Measurements from ENCODE around the gene GRM1. TPM values are rescaled to one million over a fixed set of nuclear protein-coding genes. Genes with fewer than 3 reads are reported as not detected.
A peak's percentile ranks its signal among the peaks of the same experiment; 100 is the strongest.

The GRM1 gene
- total RNA-seq, 1 donor from 2014 or later, result 0.79 TPM

DNA sequence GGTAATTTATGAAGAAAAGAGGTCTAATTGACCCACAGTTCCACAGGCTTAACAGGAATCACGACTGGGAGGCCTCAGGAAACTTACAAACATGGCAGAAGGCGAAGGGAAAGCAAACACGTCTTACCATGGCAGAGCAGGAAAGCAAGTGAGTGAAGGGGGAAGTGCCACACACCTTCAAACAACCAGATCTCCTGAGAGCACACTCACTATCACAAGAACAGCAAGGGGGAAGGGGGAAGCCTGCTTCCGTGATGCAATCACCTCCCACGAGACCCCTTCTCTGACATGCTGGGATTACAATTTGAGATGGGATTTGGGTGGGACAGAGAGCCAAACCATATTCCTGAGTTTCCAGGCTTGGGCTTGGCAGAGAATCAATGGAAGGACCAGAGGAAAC lies 390.7 kb downstream of the GRM1 start:
- H3K27me3 ChIP-seq, result no peaks in the 10 kb centered on the region
- H3K4me1 ChIP-seq, result peaks cover 15% of the 10 kb centered on the region
- no peaks in the 10 kb centered on the region for H4K20me1 ChIP-seq (ENCODE audit: low read depth)
- TF ChIP-seq, protein P1, sequence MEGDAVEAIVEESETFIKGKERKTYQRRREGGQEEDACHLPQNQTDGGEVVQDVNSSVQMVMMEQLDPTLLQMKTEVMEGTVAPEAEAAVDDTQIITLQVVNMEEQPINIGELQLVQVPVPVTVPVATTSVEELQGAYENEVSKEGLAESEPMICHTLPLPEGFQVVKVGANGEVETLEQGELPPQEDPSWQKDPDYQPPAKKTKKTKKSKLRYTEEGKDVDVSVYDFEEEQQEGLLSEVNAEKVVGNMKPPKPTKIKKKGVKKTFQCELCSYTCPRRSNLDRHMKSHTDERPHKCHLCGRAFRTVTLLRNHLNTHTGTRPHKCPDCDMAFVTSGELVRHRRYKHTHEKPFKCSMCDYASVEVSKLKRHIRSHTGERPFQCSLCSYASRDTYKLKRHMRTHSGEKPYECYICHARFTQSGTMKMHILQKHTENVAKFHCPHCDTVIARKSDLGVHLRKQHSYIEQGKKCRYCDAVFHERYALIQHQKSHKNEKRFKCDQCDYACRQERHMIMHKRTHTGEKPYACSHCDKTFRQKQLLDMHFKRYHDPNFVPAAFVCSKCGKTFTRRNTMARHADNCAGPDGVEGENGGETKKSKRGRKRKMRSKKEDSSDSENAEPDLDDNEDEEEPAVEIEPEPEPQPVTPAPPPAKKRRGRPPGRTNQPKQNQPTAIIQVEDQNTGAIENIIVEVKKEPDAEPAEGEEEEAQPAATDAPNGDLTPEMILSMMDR (IDR thresholded peaks at IDR 0.05), result no peak
- no peak for TF ChIP-seq EZH2 (IDR thresholded peaks at IDR 0.05)
- no peak for TF ChIP-seq EZH2phosphoT487 (IDR thresholded peaks at IDR 0.05)
- H3K4me2 ChIP-seq, result no peak overlapping the region
- no peaks in the 10 kb centered on the region for H3K79me2 ChIP-seq (ENCODE audit: low read depth)
- H3K9me3 ChIP-seq (ENCODE audit: low read depth), result no peaks in the 10 kb centered on the region
- H3K36me3 ChIP-seq, result no peaks in the 10 kb centered on the region
- H3K9ac ChIP-seq, result no peak overlapping the region
- no peak overlapping the region for H3K27ac Mint-ChIP-seq
- H3K4me1 Mint-ChIP-seq, result peaks cover 23% of the 10 kb centered on the region
- peaks cover 2% of the 10 kb centered on the region for H3K36me3 Mint-ChIP-seq
- peak overlapping the region; percentile 29 for H2AFZ ChIP-seq (replicated peaks)
- H3K9me3 Mint-ChIP-seq, result peaks cover 7% of the 10 kb centered on the region
- H3F3A ChIP-seq (ENCODE audit: low read depth), result no peaks in the 10 kb centered on the region
- H3K27me3 Mint-ChIP-seq (ENCODE audit: insufficient read depth, low read depth), result no peaks in the 10 kb centered on the region
- no peak for DNase-seq (ENCODE audit: low spot score)
- no peak overlapping the region for H3K4me3 Mint-ChIP-seq
- no peak overlapping the region for H3K4me3 ChIP-seq
- H3K27ac ChIP-seq, result no peak overlapping the region

DNA sequence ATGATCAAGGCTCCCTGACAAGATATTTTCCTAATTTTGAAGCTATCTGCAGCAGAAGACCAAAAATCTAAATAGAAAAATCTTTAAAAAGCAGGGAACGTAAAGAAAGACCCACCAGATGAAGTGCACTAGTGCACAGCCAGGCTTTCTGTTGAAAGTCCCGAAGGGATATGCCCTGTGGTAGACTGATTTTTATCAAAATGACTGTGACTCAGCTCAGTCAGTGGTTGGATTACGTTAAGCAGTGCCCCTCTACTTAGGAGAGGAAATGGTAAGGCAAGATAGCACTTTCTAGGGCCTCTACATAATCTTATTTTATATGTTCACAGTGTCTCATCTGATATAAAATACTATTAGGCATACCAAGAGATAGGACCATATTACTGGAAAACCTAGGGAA lies 391.4 kb downstream of the GRM1 start:
- no peaks in the 10 kb centered on the region for H3K27me3 ChIP-seq
- no peaks in the 10 kb centered on the region for H3K36me3 ChIP-seq
- H3K9ac ChIP-seq, result no peak overlapping the region
- no peak overlapping the region for H3K27ac Mint-ChIP-seq
- no peaks in the 10 kb centered on the region for H3K9me3 ChIP-seq (ENCODE audit: low read depth)
- no peak overlapping the region for H3K4me2 ChIP-seq
- H3K4me3 Mint-ChIP-seq, result no peak overlapping the region
- peaks cover 7% of the 10 kb centered on the region for H3K9me3 Mint-ChIP-seq
- no peak overlapping the region for H3K4me3 ChIP-seq
- no peaks in the 10 kb centered on the region for H3F3A ChIP-seq (ENCODE audit: low read depth)
- H3K27me3 Mint-ChIP-seq (ENCODE audit: insufficient read depth, low read depth), result no peaks in the 10 kb centered on the region
- H4K20me1 ChIP-seq (ENCODE audit: low read depth), result no peaks in the 10 kb centered on the region
- H3K27ac ChIP-seq, result no peak overlapping the region
- TF ChIP-seq, protein P1 (IDR thresholded peaks at IDR 0.05), result no peak
- no peak for TF ChIP-seq EZH2phosphoT487 (IDR thresholded peaks at IDR 0.05)
- TF ChIP-seq EZH2 (IDR thresholded peaks at IDR 0.05), result no peak
- peaks cover 15% of the 10 kb centered on the region for H3K4me1 ChIP-seq
- H2AFZ ChIP-seq (replicated peaks), result no peak overlapping the region
- H3K79me2 ChIP-seq (ENCODE audit: low read depth), result no peaks in the 10 kb centered on the region
- peaks cover 23% of the 10 kb centered on the region for H3K4me1 Mint-ChIP-seq
- no peak for DNase-seq (ENCODE audit: low spot score)
- peaks cover 2% of the 10 kb centered on the region for H3K36me3 Mint-ChIP-seq

GRCh38 chr6:146422789-146423375 lies 394.0 kb downstream of the GRM1 start:
- H3K4me2 ChIP-seq, result no peak overlapping the region
- H3F3A ChIP-seq (ENCODE audit: low read depth), result no peaks in the 10 kb centered on the region
- H3K79me2 ChIP-seq (ENCODE audit: low read depth), result no peaks in the 10 kb centered on the region
- TF ChIP-seq EZH2 (IDR thresholded peaks at IDR 0.05) (no peak), EZH2phosphoT487 (IDR thresholded peaks at IDR 0.05) (no peak)
- TF ChIP-seq, protein P1 (IDR thresholded peaks at IDR 0.05), result no peak
- Mint-ChIP-seq H3K27me3 (ENCODE audit: insufficient read depth, low read depth) (no peaks in the 10 kb centered on the region), H3K36me3 (peaks cover 4% of the 10 kb centered on the region), H3K4me1 (peaks cover 38% of the 10 kb centered on the region), H3K9me3 (peaks cover 7% of the 10 kb centered on the region), H3K27ac (peak overlapping the region; percentile 95), H3K4me3 (no peak overlapping the region)
- H3K36me3 ChIP-seq, result no peaks in the 10 kb centered on the region
- H3K27ac ChIP-seq, result no peak overlapping the region
- no peaks in the 10 kb centered on the region for H3K9me3 ChIP-seq (ENCODE audit: low read depth)
- H4K20me1 ChIP-seq (ENCODE audit: low read depth), result no peaks in the 10 kb centered on the region
- H3K4me1 ChIP-seq, result peaks cover 11% of the 10 kb centered on the region
- H3K4me3 ChIP-seq, result no peak overlapping the region
- DNase-seq (ENCODE audit: low spot score), result no peak
- no peak overlapping the region for H3K9ac ChIP-seq
- H3K27me3 ChIP-seq, result no peaks in the 10 kb centered on the region
- H2AFZ ChIP-seq (replicated peaks), result peak overlapping the region; percentile 68

Measured in neural progenitor cell (in vitro differentiated cells).